KMS-11 (cell line): ENCODE measurements around the gene DMBT1.

ENCODE experiments used
- H2AFZ ChIP-seq: fragments of 200-600 bp; sonication (generic); 2 replicates; pipeline ENCODE4 v1.6.1; 2016; ENCODE audit warnings: antibody characterized with exemption, mixed run types, low read depth
- H3K27ac ChIP-seq: fragments of 200-600 bp; sonication (generic); 2 replicates; pipeline ENCODE4 v1.6.1; 2016; ENCODE audit warnings: mild to moderate bottlenecking, mixed run types
- H3K27me3 ChIP-seq: fragments of 200-600 bp; sonication (generic); 2 replicates; pipeline ENCODE4 v1.6.1; 2017; ENCODE audit warnings: mild to moderate bottlenecking, low read depth, mixed run types, moderate library complexity; ENCODE audit not compliant: insufficient read depth
- H3K36me3 ChIP-seq: fragments of 200-600 bp; sonication (generic); 2 replicates; pipeline ENCODE4 v1.6.1; 2017; ENCODE audit warnings: mild to moderate bottlenecking, mixed run types; ENCODE audit not compliant: insufficient read depth
- H3K4me1 ChIP-seq: fragments of 200-600 bp; sonication (generic); 2 replicates; pipeline ENCODE4 v1.6.1; 2016; ENCODE audit warnings: mild to moderate bottlenecking, low read depth, mixed run types; ENCODE audit not compliant: poor library complexity, severe bottlenecking
- H3K4me2 ChIP-seq: fragments of 200-600 bp; sonication (generic); 2 replicates; pipeline ENCODE4 v1.7.0; 2016; ENCODE audit warnings: mild to moderate bottlenecking, mixed run types
- H3K4me3 ChIP-seq: fragments of 200-600 bp; sonication (generic); IDR thresholded peaks from 2 replicates; pipeline ENCODE4 v1.6.1; 2017; ENCODE audit warnings: low read depth, low read length, mixed read lengths; ENCODE audit not compliant: insufficient read depth
- H3K79me2 ChIP-seq: fragments of 200-600 bp; sonication (generic); 2 replicates; pipeline ENCODE4 v1.6.1; 2016; ENCODE audit warnings: low read depth, mixed run types; ENCODE audit not compliant: insufficient read depth
- H3K9ac ChIP-seq: fragments of 200-600 bp; sonication (generic); 2 replicates; pipeline ENCODE4 v1.6.1; 2016; ENCODE audit warnings: mild to moderate bottlenecking, mixed run types
- H4K20me1 ChIP-seq: fragments of 200-600 bp; sonication (generic); 2 replicates; pipeline ENCODE4 v1.6.1; 2016; ENCODE audit warnings: mild to moderate bottlenecking, mixed run types; ENCODE audit not compliant: insufficient read depth
- CTCF ChIP-seq: fragments of 200-600 bp; sonication (generic); conservative IDR thresholded peaks from 2 replicates; pipeline ENCODE4 v1.6.1; 2017; ENCODE audit warnings: low read depth, mild to moderate bottlenecking, antibody characterized with exemption, low read length, moderate library complexity, mixed read lengths

Gene DMBT1

DNA sequence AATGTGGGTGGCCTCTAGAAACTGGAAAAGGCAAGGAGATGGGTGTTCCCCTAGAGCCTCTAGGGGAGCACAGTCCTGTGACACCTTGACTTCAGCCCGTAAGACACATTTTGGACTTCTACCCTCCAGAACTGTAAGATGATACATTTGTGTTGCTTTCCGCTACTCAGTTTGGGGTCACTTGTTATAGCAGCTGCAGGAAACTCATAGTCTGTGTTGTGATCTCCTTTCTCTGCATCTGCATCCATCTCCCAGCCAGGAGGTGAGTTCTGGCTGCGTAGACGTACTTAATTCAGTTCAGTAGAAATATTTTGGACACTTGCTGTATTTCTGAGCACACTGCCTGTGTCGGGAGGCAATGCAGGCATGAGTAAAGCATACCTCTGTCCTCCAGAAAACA, 29.3 kb upstream of the DMBT1 start:
- Histone ChIP-seq H3K4me1 (no peaks in the 10 kb centered on the region), H3K9ac (no peak overlapping the region), H3K36me3 (no peaks in the 10 kb centered on the region), H4K20me1 (no peaks in the 10 kb centered on the region), H3K79me2 (no peaks in the 10 kb centered on the region), H3K27me3 (no peaks in the 10 kb centered on the region), H3K4me2 (no peak overlapping the region), H3K27ac (no peak overlapping the region), H2AFZ (no peak overlapping the region), H3K4me3 (no peak overlapping the region)
- TF ChIP-seq CTCF = no peak

- Histone ChIP-seq H3K27me3 (no peaks in the 10 kb centered on the region), H4K20me1 (no peaks in the 10 kb centered on the region), H2AFZ (no peak overlapping the region), H3K4me1 (no peaks in the 10 kb centered on the region), H3K9ac (no peak overlapping the region), H3K79me2 (no peaks in the 10 kb centered on the region), H3K4me3 (no peak overlapping the region), H3K27ac (no peak overlapping the region), H3K36me3 (no peaks in the 10 kb centered on the region), H3K4me2 (no peak overlapping the region)
- no peak for TF ChIP-seq CTCF
Observed at GRCh38 chr10:122531939-122532338, 28.6 kb upstream of the DMBT1 start.

DNA sequence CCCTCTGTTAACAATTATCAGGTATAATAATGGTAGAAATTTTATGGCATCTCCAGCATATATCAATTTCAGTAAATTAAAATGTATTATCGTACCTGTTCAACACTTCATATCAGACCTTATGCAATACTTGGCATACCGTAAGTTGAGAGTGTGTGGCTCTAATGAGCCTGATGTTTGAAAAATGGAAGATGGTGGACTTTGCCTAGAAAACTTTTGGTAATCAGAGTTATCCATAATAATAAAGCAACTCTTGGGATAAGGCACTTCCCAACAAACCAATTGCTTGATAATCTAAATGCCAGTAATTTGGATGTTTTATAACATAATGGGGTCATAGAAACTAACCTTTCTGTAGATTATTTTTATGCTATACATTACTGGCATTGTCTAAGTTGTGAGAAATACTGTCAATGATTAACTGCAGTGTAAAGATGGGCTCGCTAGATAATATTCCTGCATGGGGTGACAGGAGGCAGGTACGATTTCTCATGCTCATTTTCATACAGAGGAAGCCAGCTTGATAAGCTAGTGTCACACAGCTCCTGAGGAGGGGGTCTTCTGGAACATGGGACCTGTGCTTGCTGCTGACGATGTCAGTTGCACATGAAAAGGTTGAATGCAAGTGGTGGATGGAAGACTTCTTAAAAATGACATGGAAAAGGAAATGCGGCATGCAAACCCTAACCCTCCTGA, 27.8 kb upstream of the DMBT1 start:
- no peaks in the 10 kb centered on the region for H3K27me3 ChIP-seq
- no peaks in the 10 kb centered on the region for H3K79me2 ChIP-seq
- H3K4me2 ChIP-seq = no peak overlapping the region
- no peak overlapping the region for H3K27ac ChIP-seq
- TF ChIP-seq CTCF = no peak
- no peaks in the 10 kb centered on the region for H3K4me1 ChIP-seq
- H3K9ac ChIP-seq = no peak overlapping the region
- H3K36me3 ChIP-seq = no peaks in the 10 kb centered on the region
- no peak overlapping the region for H2AFZ ChIP-seq
- no peak overlapping the region for H3K4me3 ChIP-seq
- H4K20me1 ChIP-seq = no peaks in the 10 kb centered on the region

DNA sequence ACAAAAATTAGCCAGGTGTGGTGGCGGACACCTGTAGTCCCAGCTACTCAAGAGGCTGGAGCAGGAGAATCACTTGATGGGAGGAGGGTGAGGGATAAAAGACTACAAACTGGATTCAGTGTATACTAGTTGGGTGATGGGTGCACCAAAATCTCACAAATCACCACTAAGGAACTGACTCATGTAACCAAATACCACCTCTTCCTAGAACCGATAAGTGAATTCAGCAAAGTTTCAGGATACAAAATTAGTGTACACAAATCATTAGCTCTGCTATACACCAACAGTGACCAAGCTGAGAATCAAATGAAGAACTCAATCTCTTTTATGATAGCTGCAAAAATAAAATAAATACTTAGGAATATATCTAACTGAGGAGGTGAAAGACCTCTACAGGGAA, 23.0 kb upstream of the DMBT1 start:
- no peaks in the 10 kb centered on the region for H3K36me3 ChIP-seq
- no peak overlapping the region for H2AFZ ChIP-seq
- no peak overlapping the region for H3K27ac ChIP-seq
- no peaks in the 10 kb centered on the region for H4K20me1 ChIP-seq
- no peaks in the 10 kb centered on the region for H3K4me1 ChIP-seq
- H3K4me2 ChIP-seq = no peak overlapping the region
- H3K4me3 ChIP-seq = no peak overlapping the region
- TF ChIP-seq CTCF = no peak
- no peaks in the 10 kb centered on the region for H3K27me3 ChIP-seq
- H3K79me2 ChIP-seq = no peaks in the 10 kb centered on the region
- no peak overlapping the region for H3K9ac ChIP-seq
